ENCODE data around the gene ADAMTSL3.

DNA sequence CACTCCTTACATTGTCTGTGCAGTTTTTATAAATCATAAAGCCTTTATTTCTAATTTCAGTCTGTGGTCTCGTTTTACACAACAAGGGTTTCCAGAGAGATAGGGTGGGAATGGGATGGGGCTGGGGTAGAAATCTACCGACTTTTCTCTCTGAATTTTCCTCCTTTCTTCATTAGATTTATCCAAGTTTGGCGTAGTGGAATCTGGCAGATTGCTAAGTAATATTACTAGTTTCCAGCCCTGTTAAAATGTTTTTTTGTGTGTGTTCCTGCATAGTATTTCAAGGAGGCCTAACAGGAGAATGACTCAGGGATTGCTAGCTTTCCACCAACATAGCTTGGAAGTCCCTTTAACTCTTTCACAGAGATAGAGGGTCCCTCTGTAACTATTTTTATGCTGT, 396.2 kb downstream of the ADAMTSL3 start:
- TF ChIP-seq, protein P1, sequence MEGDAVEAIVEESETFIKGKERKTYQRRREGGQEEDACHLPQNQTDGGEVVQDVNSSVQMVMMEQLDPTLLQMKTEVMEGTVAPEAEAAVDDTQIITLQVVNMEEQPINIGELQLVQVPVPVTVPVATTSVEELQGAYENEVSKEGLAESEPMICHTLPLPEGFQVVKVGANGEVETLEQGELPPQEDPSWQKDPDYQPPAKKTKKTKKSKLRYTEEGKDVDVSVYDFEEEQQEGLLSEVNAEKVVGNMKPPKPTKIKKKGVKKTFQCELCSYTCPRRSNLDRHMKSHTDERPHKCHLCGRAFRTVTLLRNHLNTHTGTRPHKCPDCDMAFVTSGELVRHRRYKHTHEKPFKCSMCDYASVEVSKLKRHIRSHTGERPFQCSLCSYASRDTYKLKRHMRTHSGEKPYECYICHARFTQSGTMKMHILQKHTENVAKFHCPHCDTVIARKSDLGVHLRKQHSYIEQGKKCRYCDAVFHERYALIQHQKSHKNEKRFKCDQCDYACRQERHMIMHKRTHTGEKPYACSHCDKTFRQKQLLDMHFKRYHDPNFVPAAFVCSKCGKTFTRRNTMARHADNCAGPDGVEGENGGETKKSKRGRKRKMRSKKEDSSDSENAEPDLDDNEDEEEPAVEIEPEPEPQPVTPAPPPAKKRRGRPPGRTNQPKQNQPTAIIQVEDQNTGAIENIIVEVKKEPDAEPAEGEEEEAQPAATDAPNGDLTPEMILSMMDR (IDR thresholded peaks at IDR 0.05; ENCODE audit: low read depth, low read length, poor library complexity, severe bottlenecking) = no peak
- TF ChIP-seq EZH2phosphoT487 (IDR thresholded peaks at IDR 0.05; ENCODE audit: borderline replicate concordance, low read length) = no peak
